Endodermal cell (in vitro differentiated cells): Measurements from ENCODE around the gene MTAP. TPM values are rescaled to one million over a fixed set of nuclear protein-coding genes. Genes with fewer than 3 reads are reported as not detected.

ENCODE experiments used
- DNase-seq: peaks from one replicate; pipeline ENCODE4 v3.0.0-alpha.2; 2017
- H3K27ac ChIP-seq: 2 replicates; pipeline ENCODE4 v1.5.1; 2013; ENCODE audit warnings: mild to moderate bottlenecking, low read depth, low read length, moderate library complexity
- H3K27me3 ChIP-seq: 2 replicates; pipeline ENCODE4 v1.6.1; 2013; ENCODE audit warnings: mild to moderate bottlenecking, low read length, moderate library complexity; ENCODE audit not compliant: insufficient read depth, control insufficient read depth, poor library complexity, severe bottlenecking
- H3K36me3 ChIP-seq: 2 replicates; pipeline ENCODE4 v1.7.0; 2013; ENCODE audit warnings: mild to moderate bottlenecking, low read length, moderate library complexity; ENCODE audit not compliant: control insufficient read depth, insufficient read depth
- H3K4me1 ChIP-seq: one replicate; pipeline ENCODE4 v1.7.0; 2013; ENCODE audit warnings: low read length; ENCODE audit not compliant: control insufficient read depth, insufficient read depth
- H3K4me3 ChIP-seq: 2 replicates; pipeline ENCODE4 v1.5.1; 2013; ENCODE audit warnings: mild to moderate bottlenecking, low read length, moderate library complexity
- H3K9ac ChIP-seq: 2 replicates; pipeline ENCODE4 v1.6.1; 2013; ENCODE audit warnings: mild to moderate bottlenecking, low read length, moderate library complexity; ENCODE audit not compliant: poor library complexity, severe bottlenecking; ENCODE audit errors: extremely low read depth
- H3K9me3 ChIP-seq: 2 replicates; pipeline ENCODE4 v1.6.1; 2013; ENCODE audit warnings: mild to moderate bottlenecking, low read length, moderate library complexity; ENCODE audit not compliant: control insufficient read depth
- H3K27ac Mint-ChIP-seq: 2 replicates; pipeline ENCODE4 v1.8.0; 2020; ENCODE audit warnings: mixed read lengths
- H3K27me3 Mint-ChIP-seq: 2 replicates; pipeline ENCODE4 v1.8.0; 2021; ENCODE audit warnings: mild to moderate bottlenecking, mixed read lengths; ENCODE audit not compliant: insufficient read depth
- H3K36me3 Mint-ChIP-seq: 2 replicates; pipeline ENCODE4 v1.8.0; 2020; ENCODE audit warnings: low read depth, mixed read lengths
- H3K4me1 Mint-ChIP-seq: 2 replicates; pipeline ENCODE4 v1.8.0; 2020; ENCODE audit warnings: mixed read lengths
- H3K4me3 Mint-ChIP-seq: 2 replicates; pipeline ENCODE4 v1.8.0; 2020; ENCODE audit warnings: mild to moderate bottlenecking, moderate library complexity, mixed read lengths
- H3K9me3 Mint-ChIP-seq: 2 replicates; pipeline ENCODE4 v1.8.0; 2020; ENCODE audit warnings: mild to moderate bottlenecking, mixed read lengths
- CTCF ChIP-seq: fragments of 200-600 bp; sonication (generic); conservative IDR thresholded peaks from 2 replicates; pipeline ENCODE4 v1.5.0; 2021; ENCODE audit warnings: antibody characterized with exemption, mild to moderate bottlenecking
- WGBS, 2 experiments: methylation state at CpG; one replicate each; pipeline versions ENCODE4 v1.1.5 to v1.1.7; 2013; ENCODE audit warnings: missing lambda C conversion rate in 2 of 2, mixed read lengths in 1 of 2; ENCODE audit not compliant: insufficient coverage in 1 of 2, insufficient read length in 1 of 2; 5-methylcytosine and 5-hydroxymethylcytosine counted together
- total RNA-seq, 2 donors: library from RNA; stranded (reverse); fragmentation: NEBNext Ultra II Directional in 1 of 2; extraction: Animal tissue kit (Norgen Biotek cat#: 25700) in 1 of 2; gene quantifications; 2 replicates in 1 of 2; 3 replicates in 1 of 2; pipeline ENCODE4 v1.2.1, GENCODE V29; 2021

Gene MTAP
- total RNA-seq, 2 donors from 2014 or later = 81.0 to 99.0 TPM

- Mint-ChIP-seq H3K36me3 (no peaks in the 10 kb centered on the region), H3K9me3 (peaks cover 15% of the 10 kb centered on the region), H3K4me3 (no peak overlapping the region), H3K4me1 (peaks cover 26% of the 10 kb centered on the region), H3K27me3 (peaks cover 99% of the 10 kb centered on the region), H3K27ac (no peak overlapping the region)
- TF ChIP-seq CTCF = no peak
- no peaks in the 10 kb centered on the region for H3K4me1 ChIP-seq
- peaks cover 18% of the 10 kb centered on the region for H3K9me3 ChIP-seq
- H3K27me3 ChIP-seq = peaks cover 99% of the 10 kb centered on the region
- H3K9ac ChIP-seq = no peak overlapping the region
- DNase-seq = peak; percentile 67
- H3K4me3 ChIP-seq = no peak overlapping the region
- 8 to 10% methylated on average over 12 to 19 of the region's 19 CpGs for WGBS, 2 experiments
- H3K36me3 ChIP-seq = no peaks in the 10 kb centered on the region
- no peak overlapping the region for H3K27ac ChIP-seq
Measured at GRCh38 chr9:21967169-21967568, 164.7 kb downstream of the MTAP start.

- peak; percentile 41 for DNase-seq
- no peak overlapping the region for H3K27ac ChIP-seq
- H3K4me3 ChIP-seq = no peak overlapping the region
- H3K36me3 ChIP-seq = no peaks in the 10 kb centered on the region
- Mint-ChIP-seq H3K4me1 (peaks cover 26% of the 10 kb centered on the region), H3K4me3 (no peak overlapping the region), H3K27ac (no peak overlapping the region), H3K27me3 (peaks cover 99% of the 10 kb centered on the region), H3K36me3 (no peaks in the 10 kb centered on the region), H3K9me3 (peaks cover 13% of the 10 kb centered on the region)
- WGBS, 2 experiments = 10 to 17% methylated on average over 4 to 9 of the region's 10 CpGs
- peaks cover 18% of the 10 kb centered on the region for H3K9me3 ChIP-seq
- H3K9ac ChIP-seq = no peak overlapping the region
- no peak for TF ChIP-seq CTCF
- H3K4me1 ChIP-seq = no peaks in the 10 kb centered on the region
- peaks cover 100% of the 10 kb centered on the region for H3K27me3 ChIP-seq
Measured at GRCh38 chr9:21967702-21968101, 165.3 kb downstream of the MTAP start.

- Mint-ChIP-seq H3K27me3 (peaks cover 99% of the 10 kb centered on the region), H3K4me1 (peaks cover 26% of the 10 kb centered on the region), H3K9me3 (peaks cover 7% of the 10 kb centered on the region), H3K27ac (no peak overlapping the region), H3K36me3 (no peaks in the 10 kb centered on the region), H3K4me3 (no peak overlapping the region)
- Histone ChIP-seq H3K4me3 (no peak overlapping the region), H3K9me3 (peaks cover 14% of the 10 kb centered on the region), H3K36me3 (no peaks in the 10 kb centered on the region), H3K27me3 (peaks cover 100% of the 10 kb centered on the region), H3K27ac (no peak overlapping the region), H3K9ac (no peak overlapping the region), H3K4me1 (no peaks in the 10 kb centered on the region)
- DNase-seq = peak; percentile 81
- TF ChIP-seq CTCF = no peak
- WGBS, 2 experiments = 2% methylated on average over 21 to 41 of the region's 41 CpGs
Measured at GRCh38 chr9:21968331-21969010, 166.0 kb downstream of the MTAP start.
